ENCODE data around the gene XCL2. TPM values are rescaled to one million over a fixed set of nuclear protein-coding genes. Genes with fewer than 3 reads are reported as not detected.
"Not testable (repeated sequence)": the region's sequence is repeated elsewhere in the genome, so short reads cannot be mapped to it uniquely, and the experiment has no call there.

Gene XCL2
- total RNA-seq, 1 donor from 2014 or later = not detected

- peak; percentile 76 for TF ChIP-seq CTCF (IDR thresholded peaks at IDR 0.05)
- not testable (repeated sequence) for DNase-seq (ENCODE audit: low spot score); H3K9me3 Mint-ChIP-seq (ENCODE audit: low read depth); H3K27ac Mint-ChIP-seq (ENCODE audit: unreplicated experiment); H3K36me3 Mint-ChIP-seq (ENCODE audit: low read depth); H3K4me1 Mint-ChIP-seq (ENCODE audit: low read depth); H3K4me3 Mint-ChIP-seq (ENCODE audit: unreplicated experiment)
- H3K27me3 Mint-ChIP-seq (ENCODE audit: low read depth) = peaks cover 14% of the 10 kb centered on the region
These were observed 30.4 kb upstream of the XCL2 start for GRCh38 chr1:168574234-168574633.

- TF ChIP-seq CTCF (IDR thresholded peaks at IDR 0.05) = no peak
- DNase-seq (ENCODE audit: low spot score) = no peak
- no peak overlapping the region for H3K4me3 Mint-ChIP-seq (ENCODE audit: unreplicated experiment)
- no peaks in the 10 kb centered on the region for H3K9me3 Mint-ChIP-seq (ENCODE audit: low read depth)
- peaks cover 14% of the 10 kb centered on the region for H3K27me3 Mint-ChIP-seq (ENCODE audit: low read depth)
- H3K27ac Mint-ChIP-seq (ENCODE audit: unreplicated experiment) = no peak overlapping the region
- H3K4me1 Mint-ChIP-seq (ENCODE audit: low read depth) = no peaks in the 10 kb centered on the region
- no peaks in the 10 kb centered on the region for H3K36me3 Mint-ChIP-seq (ENCODE audit: low read depth)
These were observed 28.8 kb upstream of the XCL2 start for GRCh38 chr1:168572633-168573032.

GRCh38 chr1:168570652-168571051 is 26.9 kb upstream of the XCL2 start:
- Mint-ChIP-seq H3K36me3 (ENCODE audit: low read depth) (no peaks in the 10 kb centered on the region), H3K4me3 (ENCODE audit: unreplicated experiment) (no peak overlapping the region), H3K27ac (ENCODE audit: unreplicated experiment) (no peak overlapping the region), H3K4me1 (ENCODE audit: low read depth) (no peaks in the 10 kb centered on the region), H3K9me3 (ENCODE audit: low read depth) (no peaks in the 10 kb centered on the region), H3K27me3 (ENCODE audit: low read depth) (peaks cover 14% of the 10 kb centered on the region)
- TF ChIP-seq CTCF (IDR thresholded peaks at IDR 0.05) = no peak
- DNase-seq (ENCODE audit: low spot score) = no peak

- no peak for DNase-seq (ENCODE audit: low spot score)
- no peak for TF ChIP-seq CTCF (IDR thresholded peaks at IDR 0.05)
- Mint-ChIP-seq H3K4me3 (ENCODE audit: unreplicated experiment) (no peak overlapping the region), H3K27ac (ENCODE audit: unreplicated experiment) (no peak overlapping the region), H3K4me1 (ENCODE audit: low read depth) (no peaks in the 10 kb centered on the region), H3K9me3 (ENCODE audit: low read depth) (no peaks in the 10 kb centered on the region), H3K36me3 (ENCODE audit: low read depth) (no peaks in the 10 kb centered on the region), H3K27me3 (ENCODE audit: low read depth) (peaks cover 15% of the 10 kb centered on the region)
These were observed 24.5 kb upstream of the XCL2 start for GRCh38 chr1:168568346-168568745.

- TF ChIP-seq CTCF (IDR thresholded peaks at IDR 0.05) = no peak
- Mint-ChIP-seq H3K4me3 (ENCODE audit: unreplicated experiment) (no peak overlapping the region), H3K27ac (ENCODE audit: unreplicated experiment) (no peak overlapping the region), H3K9me3 (ENCODE audit: low read depth) (peaks cover 2% of the 10 kb centered on the region), H3K27me3 (ENCODE audit: low read depth) (peaks cover 18% of the 10 kb centered on the region), H3K4me1 (ENCODE audit: low read depth) (no peaks in the 10 kb centered on the region), H3K36me3 (ENCODE audit: low read depth) (no peaks in the 10 kb centered on the region)
- DNase-seq (ENCODE audit: low spot score) = no peak
These were observed 23.8 kb upstream of the XCL2 start for GRCh38 chr1:168567568-168567967.

Measured in chondrocyte (in vitro differentiated cells).